ENCODE results near the gene DACT3.
"Not testable (repeated sequence)": the region's sequence is repeated elsewhere in the genome, so short reads cannot be mapped to it uniquely, and the experiment has no call there.

DACT3 gene

DNA sequence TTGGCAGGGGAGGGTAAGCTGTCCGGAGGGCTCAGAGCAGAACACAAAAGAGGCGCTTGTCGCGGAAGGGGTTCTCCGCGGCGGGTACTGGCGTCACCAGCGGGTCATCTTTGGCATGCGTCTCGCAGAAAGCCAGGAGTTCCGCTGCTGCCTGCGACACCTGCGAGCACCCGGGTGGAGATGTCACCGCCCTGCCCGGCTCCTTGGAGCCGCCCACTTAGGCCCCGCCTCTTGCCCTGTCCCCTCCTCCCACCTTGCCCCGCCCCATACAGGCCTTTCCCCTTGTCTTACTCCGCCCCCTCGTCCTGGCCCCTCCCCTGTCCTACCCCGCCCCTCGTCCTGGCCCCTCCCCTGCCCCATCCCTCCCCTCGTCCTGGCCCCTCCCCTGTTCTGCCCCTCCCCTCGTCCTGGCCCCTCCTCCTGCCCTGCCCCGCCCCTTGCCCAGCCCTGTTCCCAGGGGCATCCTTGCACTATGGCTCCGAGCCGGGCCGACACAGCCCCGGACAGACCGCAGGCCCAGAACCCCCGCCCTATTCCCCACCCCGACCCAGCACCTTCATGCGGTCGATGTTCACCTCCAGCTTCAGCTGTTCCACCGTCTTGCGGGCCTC lies 26.8 kb downstream of the DACT3 start:
- DNase-seq (ENCODE audit: low read depth in 2 of 2), result peak; percentile 85 to 96

DNA sequence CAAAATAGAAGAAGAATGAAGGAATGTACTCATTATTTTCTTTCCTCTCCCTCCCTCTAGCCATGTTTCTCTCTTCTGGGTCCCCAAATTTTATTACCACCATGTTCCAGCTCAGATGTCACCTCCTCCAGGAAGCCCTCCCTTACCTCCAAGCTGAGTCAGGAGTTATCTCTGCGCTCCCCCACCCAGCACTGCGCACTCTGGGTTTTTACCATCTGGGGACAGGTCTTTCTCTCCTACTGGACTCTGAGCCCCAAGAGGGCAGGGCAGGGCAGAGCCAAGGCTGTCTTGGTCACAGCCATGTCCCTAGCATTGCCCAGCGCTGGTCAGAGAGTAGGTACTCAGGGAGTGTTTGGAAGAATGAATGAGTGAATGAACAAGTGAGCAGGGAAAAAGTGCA lies 27.9 kb downstream of the DACT3 start:
- DNase-seq (ENCODE audit: low read depth in 2 of 2), result no peak

DNA sequence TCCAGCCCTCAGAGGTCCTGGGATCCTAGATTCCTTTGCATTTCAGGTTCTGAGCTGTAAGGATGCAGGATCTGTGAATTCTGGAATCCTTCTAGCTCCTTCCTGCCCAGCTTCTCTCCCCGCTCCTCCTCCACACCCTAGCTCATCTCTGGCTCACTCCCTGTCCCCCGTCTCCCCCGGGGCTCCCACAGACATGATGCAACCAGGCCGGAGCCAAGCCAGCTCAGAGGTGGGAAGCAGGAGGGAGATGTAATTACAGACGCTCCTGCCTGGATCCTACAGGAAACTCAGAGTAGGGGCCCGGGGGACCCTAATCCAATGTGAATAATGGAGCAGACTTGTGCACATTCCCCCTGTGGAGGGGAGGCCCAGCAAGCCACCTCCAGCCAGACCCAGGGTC lies 29.5 kb downstream of the DACT3 start:
- no peak for DNase-seq (ENCODE audit: low read depth in 2 of 2)

DNA sequence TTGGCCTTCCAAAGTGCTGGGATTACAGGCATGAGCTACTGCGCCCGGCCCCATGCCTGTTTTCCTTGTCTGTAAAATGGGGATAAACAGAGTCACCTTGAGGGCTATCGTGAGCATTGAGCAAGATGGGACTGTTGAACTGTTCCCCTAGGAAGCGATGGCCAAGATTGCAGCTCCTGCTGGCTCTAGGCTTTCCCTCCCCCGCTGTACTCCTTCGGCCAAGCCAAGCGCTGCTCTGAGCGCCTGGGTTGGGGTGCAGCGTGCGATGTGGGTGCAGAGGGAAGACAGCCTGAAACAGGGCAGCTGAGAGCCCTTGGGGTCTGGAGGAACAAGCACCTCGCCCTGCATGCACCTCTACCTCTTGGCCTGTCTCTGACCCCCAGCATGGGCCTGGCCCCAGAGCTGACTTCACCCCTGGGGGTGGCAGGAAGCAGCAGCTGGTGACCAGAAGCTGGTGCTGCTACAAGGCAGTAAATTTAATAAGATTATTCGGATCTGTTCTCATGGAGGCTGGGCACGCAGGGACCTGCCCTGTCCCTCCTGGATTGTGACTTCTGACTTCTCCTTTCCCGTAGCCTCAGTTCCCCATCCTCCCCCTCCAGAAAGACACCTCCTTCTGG lies 30.3 kb downstream of the DACT3 start:
- no peak for DNase-seq (ENCODE audit: low read depth in 2 of 2)

DNA sequence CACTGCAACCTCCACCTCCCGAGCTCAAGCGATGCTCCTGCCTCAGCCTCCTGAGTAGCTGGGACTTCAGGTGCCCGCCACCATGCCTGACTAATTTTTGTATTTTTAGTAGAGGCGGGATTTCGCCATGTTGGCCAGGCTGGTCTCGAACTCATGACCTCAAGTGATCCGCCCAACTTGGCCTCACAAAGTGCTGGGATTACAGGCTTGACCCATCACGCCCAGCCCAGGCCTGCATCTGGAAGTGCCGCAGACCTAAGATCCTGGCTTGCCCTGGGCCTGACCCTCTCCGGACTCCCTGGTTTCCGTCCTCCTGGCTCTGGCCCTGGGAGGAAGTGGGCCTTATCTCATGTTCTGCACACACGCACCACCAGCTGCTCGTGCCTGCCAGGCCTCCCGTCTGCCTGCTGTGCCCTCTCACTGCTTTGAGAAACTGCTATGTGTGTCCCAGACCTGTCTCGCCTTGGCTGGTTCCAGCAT lies 31.4 kb downstream of the DACT3 start:
- DNase-seq (ENCODE audit: low read depth in 2 of 2), result no peak

DNA sequence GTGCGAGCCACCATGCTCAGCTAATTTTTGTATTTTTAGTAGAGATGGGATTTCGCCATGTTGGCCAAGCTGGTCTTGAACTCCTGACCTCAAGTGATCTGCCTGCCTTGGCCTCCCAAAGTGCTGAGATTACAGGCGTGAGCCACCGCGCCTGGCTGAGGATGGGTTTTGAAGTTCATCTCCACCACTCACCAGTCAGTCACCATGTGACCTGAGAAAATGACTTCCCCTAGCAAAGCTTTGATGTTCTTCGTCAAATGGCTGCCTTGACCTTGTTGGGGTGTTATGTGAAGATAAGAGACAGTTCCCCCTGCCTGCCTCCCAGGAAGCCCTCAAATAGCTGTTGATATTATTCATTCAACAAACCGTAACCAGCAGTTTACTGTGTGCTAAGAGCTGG lies 32.0 kb downstream of the DACT3 start:
- not testable (repeated sequence) for DNase-seq (ENCODE audit: low read depth in 2 of 2)

DNA sequence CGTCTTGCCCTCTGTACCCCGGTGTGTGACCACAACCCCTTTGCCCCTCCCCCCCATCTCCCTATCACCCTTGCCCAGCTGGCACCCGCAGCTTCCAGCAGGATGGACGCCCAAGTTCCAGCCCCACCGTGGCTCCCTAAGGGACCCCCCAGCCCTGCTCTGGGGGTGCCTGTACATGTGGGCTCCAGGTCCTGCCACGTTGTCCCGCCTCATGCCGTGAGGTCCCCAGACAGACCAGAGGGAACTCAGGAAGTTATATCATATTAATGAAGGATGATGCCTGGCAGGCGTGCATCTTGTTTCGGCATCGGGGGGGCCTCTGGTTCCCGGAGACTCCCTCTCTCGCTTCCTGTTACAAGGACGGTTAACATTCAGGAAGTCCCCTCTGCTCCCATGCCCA lies 34.5 kb downstream of the DACT3 start:
- DNase-seq (ENCODE audit: low read depth in 2 of 2), result no peak

DNA sequence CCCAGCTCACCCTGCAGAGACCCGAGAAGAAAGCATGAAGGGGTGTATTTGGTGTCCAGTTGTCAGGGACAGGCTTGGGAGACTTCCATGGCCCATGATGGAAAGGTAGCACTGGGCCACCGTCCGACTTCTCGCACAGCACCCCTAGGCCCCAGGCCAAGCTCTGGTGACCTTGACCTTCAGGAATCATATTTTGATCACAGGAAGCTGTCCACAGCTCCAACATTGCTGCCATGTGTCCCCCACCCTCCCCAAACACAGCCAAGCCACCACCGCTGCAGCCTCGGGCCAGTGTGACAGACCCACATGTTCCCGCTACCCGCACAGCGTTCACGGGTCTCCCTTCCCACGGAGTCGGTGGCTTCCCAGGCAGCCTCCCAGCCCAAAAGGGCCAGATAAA lies 35.3 kb downstream of the DACT3 start:
- DNase-seq (ENCODE audit: low read depth in 2 of 2), result no peak

DNA sequence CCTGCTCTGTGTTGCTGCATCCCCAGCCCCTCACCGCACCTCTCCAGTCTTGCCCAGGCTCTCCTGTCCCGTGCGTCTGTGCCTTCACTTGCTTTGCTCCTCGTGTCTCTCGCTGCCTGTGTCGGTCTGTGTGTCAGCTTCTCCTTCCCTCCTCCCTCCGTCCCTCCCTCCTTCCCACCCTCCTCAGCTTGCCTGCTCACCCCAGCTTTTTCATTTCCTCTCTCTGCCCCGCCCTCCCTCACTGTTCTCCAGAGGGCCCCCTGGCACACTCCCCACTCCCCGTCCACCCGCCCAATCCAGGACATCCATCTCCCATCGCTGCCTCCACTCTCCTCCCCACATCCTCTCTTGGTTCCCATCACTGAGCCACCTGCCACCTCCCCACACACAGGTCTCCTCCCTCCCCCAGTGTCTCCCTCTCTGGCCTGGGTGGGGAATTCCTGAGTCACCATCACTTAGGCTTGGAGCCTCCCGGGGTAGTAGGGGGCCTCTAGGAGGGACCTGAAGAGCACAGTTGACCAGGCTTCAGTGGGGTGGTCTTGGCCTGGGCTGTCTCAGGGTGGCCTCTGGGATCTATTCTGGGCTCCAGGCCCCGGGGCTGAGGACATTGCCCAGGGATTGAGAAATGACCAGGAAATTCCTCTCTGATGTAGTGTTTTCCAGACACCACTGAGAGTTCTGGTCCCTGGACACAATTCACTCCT lies 35.9 kb downstream of the DACT3 start, which contains the start of gene PTGIR:
PTGIR (minus strand) TSS at position 132 of the 704 bp plus-strand sequence. CDS start 864 bp downstream, outside the sequence.
- DNase-seq (ENCODE audit: low read depth in 2 of 2), result peak in 1 of 2 experiments; percentile 39

DNA sequence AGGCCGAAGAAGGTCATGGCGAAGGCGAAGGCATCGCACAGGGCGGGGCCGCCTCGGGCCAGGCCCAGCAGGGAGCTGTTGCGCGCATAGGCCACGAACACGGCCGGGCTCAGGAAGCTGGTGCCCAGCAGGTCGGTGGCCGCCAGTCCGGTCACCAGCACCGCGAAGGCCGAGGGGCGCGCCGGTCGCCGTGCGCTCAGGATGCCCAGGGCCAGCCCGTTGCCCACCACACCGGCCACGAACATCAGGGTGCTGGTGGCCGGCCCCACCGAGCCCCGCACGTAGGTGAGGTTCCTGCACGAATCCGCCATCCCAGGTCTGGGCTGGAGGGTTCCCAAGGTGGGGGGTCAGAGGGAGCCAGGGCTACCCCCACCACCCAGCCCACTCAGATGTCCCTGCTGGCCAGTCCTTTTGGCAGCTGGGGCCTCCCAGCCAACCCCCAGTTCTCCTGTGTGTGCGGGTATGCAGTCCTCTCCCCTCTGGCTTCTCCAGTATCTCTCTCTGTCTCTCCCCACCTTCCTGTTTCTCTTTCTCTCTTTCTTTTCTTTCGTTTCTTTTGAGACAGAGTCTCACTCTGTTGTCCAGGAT lies 37.0 kb downstream of the DACT3 start:
- DNase-seq (ENCODE audit: low read depth in 2 of 2), result no peak

DNA sequence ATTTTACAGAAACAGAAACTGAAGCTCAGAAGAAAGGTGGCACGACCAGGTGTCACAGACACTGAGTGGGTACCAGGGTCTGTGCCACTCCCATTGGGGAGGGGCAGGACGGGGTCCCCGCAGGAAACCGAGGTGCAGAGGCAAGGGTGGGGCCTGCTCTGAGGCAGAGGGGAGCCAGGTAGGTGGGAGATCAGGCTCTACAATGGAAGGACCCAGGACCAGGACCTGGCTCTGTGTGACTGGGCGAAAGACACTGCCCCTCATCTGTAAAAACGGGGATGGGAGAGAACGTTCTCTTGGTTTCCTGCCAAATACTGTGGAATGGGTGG lies 38.9 kb downstream of the DACT3 start:
- DNase-seq (ENCODE audit: low read depth in 2 of 2), result no peak

DNA sequence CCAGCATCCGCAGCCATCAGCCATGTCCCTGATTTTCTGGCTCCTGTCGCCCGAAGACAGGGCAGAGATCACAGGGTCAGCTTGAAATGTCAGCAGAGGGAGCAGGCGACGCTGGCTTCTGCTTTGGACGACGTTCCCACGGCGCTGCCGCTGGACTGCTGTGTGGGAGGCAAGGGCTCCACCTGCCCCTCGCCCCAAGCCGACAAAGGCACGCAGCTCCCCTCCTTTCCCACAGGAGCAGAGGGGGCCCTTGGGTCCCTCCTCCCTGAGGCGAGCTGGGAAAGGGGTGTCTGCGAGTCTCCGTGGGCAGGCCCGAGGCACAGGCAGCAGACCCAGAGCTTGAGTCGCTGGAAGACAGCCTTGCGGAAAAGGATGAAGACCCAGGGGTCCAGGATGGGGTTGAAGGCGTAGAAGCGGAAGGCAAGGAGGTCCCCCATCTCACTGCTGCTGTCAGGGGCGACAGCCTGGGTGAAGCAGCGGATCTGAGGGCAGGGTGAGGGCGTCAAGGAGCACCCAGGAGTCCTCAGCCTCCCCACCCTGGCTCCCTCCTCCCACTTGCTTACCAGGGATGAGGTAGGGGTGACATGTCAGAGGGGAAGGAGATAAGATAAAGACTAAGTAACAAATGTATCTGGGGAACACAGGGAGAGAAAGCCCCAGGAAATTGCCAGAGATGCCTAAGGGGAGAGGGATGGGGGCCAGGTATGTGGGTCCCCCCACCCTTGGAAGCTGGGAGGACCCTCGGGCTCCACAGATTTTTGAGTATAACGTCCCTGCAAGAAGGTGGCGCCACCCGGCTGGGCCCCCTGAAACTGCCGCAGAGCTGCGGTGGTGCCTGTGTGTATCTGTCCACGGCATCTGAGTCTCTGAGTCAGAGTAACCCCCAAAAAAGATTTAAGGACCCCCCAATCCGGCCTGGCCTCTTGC lies 39.5 kb downstream of the DACT3 start:
- DNase-seq (ENCODE audit: low read depth in 2 of 2), result no peak

DNA sequence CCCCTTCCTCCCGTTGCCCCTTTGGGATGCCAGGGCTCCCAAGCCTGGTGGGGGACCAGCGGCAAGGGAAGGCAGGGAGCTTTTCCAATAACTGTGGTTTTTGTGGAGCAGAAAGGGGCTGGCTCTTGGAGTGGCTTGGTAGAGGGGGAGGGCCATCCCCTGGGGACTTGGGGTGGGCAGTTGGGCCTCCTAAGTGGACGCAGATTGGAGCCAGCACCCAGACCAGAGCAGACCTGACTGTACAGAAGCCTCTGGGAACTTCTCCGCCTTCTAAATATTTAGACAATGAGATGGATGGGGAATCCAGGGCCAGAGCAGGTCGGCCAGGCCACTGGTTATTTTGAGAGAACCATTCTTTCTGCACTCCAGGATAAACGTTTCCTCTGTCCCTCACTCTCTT lies 40.3 kb downstream of the DACT3 start:
- no peak for DNase-seq (ENCODE audit: low read depth in 2 of 2)

DNA sequence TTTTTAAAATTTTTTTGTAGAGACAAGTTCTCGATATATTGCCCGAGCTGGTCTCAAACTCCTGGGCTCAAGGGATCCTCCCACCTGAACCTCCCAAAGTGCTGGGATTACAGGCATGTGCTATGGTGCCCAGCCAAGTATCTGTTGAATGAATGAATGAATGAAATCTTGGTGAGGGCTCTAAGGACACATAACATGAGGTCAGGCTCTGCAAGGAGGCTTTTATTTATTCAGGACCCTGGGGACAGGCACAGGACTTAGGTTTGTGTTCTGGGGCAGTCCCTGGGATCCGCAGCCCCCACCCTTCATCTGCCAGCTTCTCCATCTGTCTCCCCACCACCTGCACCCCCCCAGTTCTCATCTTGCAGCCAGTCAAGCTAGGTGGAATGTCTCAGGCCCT lies 40.7 kb downstream of the DACT3 start:
- no peak for DNase-seq (ENCODE audit: low read depth in 2 of 2)

DNA sequence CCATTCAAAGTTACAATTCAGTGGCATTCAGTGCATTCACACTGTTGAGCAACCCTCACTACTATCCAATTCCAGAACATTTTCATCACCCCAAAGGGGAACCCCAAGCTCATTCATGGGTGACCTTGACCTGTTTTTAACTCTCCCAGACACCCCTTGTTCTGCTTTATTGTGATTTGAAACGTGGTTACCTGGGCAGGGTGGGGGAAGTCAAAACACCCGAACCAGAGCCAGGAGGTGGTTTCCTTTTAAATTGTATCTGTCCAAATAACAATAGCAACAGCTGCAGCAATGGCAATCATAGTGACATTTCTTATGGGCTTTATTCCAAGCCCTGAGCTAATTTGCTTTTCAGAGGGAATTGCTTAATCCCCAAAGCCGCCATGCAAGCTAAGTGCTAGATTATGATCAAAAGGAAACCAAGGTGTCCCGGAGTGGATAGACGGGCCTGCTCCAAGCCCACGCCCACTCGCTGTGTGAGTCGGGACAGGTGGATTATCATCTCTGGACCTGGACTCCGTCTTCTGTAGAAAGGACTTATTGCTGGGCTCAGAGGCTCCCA lies 42.2 kb downstream of the DACT3 start:
- DNase-seq (ENCODE audit: low read depth in 2 of 2), result no peak

DNA sequence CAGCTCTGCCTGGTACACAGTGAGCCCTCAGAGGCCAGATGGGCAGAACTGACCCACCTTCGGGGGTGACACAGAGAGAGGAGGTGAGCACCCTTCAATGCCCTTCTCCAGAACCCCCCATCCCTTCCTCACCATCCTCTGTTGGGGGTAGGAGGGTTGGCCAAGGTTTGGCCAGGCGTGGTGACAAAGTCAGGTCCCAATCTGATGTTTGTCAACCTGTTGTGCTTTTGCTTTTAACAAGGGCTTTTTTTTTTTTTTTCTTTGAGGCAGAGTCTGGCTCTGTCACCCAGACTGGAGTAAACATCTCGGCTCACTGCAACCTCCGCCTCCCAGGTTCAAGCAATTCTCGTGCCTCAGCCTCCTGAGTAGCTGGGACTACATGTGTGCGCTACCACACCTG lies 43.4 kb downstream of the DACT3 start:
- DNase-seq (ENCODE audit: low read depth in 2 of 2), result no peak

DNA sequence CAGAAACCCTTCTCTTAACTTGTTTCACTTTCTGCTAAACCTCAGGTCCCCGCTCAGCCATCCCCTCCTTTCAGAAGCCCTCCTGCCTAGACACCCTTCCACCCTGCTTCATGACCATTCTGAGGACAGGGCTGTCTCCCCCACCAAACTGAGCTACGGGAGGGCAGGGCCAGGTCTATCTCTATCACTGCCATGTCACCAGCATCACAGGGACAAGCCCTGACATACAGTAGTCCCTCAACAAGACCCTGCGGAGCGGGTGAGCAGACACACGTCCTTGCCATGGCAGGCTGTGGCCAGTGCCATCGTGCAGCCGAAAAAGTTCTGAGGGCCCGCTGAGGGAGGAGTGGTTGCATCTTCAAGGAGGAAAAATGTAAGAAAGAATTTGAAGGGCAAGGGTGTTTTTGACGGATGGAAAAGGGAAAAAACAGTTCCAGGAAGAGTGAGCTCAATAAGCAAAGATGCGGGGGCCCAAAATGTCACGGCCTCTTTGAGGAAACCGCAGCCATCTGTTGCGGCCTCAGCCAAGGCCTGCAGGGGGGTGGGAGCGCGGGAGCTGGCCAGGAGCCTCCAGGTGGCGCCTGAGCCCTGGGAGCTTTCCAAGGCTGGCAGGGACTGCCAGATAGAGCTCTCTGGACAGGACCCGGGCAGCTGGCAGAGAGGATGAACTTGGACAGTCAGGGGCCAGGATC lies 44.2 kb downstream of the DACT3 start:
- peak in 1 of 2 experiments; percentile 52 for DNase-seq (ENCODE audit: low read depth in 2 of 2)

DNA sequence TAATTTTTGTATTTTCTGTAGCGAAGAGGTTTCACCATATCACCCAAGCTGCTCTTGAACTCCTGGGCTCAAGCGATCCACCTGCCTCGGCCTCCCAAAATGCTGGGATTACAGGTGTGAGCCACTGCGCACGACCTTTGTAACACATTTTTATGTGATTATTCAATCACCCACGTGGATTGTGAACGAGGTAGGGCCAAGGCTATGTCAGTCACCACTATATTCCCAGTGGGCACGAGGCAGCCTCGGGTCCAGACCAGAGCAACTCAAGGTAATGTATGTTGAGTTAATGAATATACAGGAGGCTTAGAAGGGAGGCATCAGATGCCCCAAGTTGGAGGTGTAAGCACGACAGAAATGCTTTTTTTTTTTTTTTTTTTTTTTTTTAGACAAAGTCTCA lies 45.0 kb downstream of the DACT3 start:
- DNase-seq (ENCODE audit: low read depth in 2 of 2), result no peak

DNA sequence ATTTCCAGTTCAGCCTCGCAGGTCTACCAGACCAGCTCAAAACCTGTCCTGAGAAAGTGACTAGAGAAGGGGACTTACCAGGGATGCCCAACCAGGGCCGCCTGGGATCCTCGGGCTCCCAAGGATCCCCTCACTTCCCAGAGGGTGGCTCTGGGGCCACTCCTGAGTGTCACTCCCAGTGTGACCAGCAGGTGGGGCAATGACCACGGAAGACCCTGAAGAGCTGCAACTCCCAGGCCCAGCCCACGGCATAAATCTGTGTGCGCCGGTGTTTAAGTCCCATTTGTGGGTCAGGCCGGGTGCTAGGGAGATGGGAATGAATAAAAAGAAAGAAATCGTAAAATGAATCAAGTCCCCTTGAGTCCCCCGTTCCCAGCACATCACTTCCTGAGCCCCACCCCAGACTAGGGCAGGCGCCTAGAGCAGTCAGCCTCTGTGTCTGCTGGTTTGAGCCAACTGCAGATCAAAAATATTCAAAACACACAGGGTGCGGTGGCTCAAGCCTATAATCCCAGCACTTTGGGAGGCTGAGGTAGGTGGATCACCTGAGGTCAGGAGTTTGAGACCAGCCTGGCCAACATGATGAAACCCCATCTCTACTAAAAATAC lies 46.8 kb downstream of the DACT3 start:
- DNase-seq (ENCODE audit: low read depth in 2 of 2), result peak; percentile 66 to 87

DNA sequence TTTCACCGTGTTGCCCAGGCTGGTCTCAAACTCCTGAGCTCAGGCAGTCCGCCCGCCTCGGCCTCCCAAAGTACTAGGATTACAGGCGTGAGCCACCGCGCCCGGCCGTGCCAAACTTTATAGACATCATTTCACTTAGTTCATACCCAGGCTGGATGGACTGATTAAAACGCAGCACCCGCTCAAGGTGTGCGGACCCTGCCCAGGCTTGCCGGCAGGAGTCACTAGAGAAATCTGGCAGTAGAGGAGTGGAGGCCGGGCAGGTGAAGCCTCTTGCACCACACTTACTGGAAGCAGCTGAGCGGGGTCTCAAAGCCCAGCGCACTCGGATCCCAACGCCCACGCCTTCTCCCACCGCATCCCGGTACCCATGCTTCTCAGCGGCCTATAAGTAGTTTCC lies 47.5 kb downstream of the DACT3 start:
- DNase-seq (ENCODE audit: low read depth in 2 of 2), result no peak

Measured in stimulated activated CD4-positive, alpha-beta T cell treated with anti-CD3 and anti-CD28 coated beads, Interleukin-12 subunit alpha, Interleukin-12 subunit beta, amount 100 ng/mL, for 24 hours (primary cell).